ENCODE data around the gene RGS9.

DNA sequence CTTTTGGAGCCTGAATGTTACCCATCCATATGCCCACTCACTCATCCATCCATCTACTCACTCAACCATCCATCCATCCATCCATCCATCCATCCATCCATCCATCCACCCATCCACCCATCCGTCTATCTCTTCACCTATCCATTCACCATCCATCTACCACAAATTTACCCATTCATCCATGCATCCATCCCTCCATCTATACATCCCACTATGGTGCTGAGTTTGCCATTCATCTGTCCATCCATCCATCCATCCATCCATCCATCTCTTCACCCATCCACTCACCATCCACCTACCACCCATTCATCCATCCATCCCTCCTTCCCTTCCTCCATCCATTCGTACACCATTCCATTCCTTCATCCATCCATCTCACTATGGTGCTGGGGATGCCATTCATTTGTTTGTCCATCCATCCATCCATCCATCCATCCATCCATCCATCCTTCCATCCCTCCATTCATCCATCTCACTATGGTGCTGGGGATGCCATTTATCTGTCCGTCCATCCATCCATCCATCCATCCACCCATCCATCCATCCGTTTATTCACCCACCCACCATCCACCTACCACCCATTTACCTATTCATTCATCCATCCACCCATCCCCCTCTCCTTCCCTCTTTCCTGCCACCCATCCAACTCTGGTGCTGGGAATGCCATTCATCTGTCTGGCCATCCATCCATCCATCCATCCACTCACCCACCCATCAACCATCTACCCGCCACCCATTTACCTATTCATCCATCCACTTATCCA is 39.7 kb downstream of the RGS9 start:
- TF ChIP-seq, protein P1, sequence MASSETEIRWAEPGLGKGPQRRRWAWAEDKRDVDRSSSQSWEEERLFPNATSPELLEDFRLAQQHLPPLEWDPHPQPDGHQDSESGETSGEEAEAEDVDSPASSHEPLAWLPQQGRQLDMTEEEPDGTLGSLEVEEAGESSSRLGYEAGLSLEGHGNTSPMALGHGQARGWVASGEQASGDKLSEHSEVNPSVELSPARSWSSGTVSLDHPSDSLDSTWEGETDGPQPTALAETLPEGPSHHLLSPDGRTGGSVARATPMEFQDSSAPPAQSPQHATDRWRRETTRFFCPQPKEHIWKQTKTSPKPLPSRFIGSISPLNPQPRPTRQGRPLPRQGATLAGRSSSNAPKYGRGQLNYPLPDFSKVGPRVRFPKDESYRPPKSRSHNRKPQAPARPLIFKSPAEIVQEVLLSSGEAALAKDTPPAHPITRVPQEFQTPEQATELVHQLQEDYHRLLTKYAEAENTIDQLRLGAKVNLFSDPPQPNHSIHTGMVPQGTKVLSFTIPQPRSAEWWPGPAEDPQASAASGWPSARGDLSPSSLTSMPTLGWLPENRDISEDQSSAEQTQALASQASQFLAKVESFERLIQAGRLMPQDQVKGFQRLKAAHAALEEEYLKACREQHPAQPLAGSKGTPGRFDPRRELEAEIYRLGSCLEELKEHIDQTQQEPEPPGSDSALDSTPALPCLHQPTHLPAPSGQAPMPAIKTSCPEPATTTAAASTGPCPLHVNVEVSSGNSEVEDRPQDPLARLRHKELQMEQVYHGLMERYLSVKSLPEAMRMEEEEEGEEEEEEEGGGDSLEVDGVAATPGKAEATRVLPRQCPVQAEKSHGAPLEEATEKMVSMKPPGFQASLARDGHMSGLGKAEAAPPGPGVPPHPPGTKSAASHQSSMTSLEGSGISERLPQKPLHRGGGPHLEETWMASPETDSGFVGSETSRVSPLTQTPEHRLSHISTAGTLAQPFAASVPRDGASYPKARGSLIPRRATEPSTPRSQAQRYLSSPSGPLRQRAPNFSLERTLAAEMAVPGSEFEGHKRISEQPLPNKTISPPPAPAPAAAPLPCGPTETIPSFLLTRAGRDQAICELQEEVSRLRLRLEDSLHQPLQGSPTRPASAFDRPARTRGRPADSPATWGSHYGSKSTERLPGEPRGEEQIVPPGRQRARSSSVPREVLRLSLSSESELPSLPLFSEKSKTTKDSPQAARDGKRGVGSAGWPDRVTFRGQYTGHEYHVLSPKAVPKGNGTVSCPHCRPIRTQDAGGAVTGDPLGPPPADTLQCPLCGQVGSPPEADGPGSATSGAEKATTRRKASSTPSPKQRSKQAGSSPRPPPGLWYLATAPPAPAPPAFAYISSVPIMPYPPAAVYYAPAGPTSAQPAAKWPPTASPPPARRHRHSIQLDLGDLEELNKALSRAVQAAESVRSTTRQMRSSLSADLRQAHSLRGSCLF (CRISPR knock-in tag; IDR thresholded peaks at IDR 0.05; ENCODE audit: borderline replicate concordance) = no peak
- TF ChIP-seq, protein P2, sequence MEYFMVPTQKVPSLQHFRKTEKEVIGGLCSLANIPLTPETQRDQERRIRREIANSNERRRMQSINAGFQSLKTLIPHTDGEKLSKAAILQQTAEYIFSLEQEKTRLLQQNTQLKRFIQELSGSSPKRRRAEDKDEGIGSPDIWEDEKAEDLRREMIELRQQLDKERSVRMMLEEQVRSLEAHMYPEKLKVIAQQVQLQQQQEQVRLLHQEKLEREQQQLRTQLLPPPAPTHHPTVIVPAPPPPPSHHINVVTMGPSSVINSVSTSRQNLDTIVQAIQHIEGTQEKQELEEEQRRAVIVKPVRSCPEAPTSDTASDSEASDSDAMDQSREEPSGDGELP (IDR thresholded peaks at IDR 0.05; ENCODE audit: borderline replicate concordance, low read depth) = no peak
- TF ChIP-seq CTCF (CRISPR knock-in tag; IDR thresholded peaks at IDR 0.05) (no peak), HNRNPH1 (optimal IDR thresholded peaks at IDR 0.05; ENCODE audit: low read depth, low read length) (no peak), ZBTB7A (CRISPR knock-in tag; IDR thresholded peaks at IDR 0.05) (no peak)
- TF ChIP-seq, protein P3, sequence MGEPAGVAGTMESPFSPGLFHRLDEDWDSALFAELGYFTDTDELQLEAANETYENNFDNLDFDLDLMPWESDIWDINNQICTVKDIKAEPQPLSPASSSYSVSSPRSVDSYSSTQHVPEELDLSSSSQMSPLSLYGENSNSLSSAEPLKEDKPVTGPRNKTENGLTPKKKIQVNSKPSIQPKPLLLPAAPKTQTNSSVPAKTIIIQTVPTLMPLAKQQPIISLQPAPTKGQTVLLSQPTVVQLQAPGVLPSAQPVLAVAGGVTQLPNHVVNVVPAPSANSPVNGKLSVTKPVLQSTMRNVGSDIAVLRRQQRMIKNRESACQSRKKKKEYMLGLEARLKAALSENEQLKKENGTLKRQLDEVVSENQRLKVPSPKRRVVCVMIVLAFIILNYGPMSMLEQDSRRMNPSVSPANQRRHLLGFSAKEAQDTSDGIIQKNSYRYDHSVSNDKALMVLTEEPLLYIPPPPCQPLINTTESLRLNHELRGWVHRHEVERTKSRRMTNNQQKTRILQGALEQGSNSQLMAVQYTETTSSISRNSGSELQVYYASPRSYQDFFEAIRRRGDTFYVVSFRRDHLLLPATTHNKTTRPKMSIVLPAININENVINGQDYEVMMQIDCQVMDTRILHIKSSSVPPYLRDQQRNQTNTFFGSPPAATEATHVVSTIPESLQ (CRISPR knock-in tag; conservative IDR thresholded peaks at IDR 0.05) = no peak

Data from HepG2 (cell line).